Measurements from ENCODE around the gene PRKG2.

GRCh38 chr4:81039351-81039972 lies 175.6 kb downstream of the PRKG2 start:
- TF ChIP-seq, protein P1, sequence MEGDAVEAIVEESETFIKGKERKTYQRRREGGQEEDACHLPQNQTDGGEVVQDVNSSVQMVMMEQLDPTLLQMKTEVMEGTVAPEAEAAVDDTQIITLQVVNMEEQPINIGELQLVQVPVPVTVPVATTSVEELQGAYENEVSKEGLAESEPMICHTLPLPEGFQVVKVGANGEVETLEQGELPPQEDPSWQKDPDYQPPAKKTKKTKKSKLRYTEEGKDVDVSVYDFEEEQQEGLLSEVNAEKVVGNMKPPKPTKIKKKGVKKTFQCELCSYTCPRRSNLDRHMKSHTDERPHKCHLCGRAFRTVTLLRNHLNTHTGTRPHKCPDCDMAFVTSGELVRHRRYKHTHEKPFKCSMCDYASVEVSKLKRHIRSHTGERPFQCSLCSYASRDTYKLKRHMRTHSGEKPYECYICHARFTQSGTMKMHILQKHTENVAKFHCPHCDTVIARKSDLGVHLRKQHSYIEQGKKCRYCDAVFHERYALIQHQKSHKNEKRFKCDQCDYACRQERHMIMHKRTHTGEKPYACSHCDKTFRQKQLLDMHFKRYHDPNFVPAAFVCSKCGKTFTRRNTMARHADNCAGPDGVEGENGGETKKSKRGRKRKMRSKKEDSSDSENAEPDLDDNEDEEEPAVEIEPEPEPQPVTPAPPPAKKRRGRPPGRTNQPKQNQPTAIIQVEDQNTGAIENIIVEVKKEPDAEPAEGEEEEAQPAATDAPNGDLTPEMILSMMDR (IDR thresholded peaks at IDR 0.05 in 4 of 5, conservative IDR thresholded peaks at IDR 0.05 in 1 of 5), result no peak
- TF ChIP-seq POLR2A (IDR thresholded peaks at IDR 0.05), result no peak
